Femur (tissue), 1 donor: Measurements from ENCODE around the gene STPG1.

Experiments used
- DNase-seq: peaks from one replicate; pipeline ENCODE4 v3.0.0-alpha.2; 2017

Gene STPG1

DNA sequence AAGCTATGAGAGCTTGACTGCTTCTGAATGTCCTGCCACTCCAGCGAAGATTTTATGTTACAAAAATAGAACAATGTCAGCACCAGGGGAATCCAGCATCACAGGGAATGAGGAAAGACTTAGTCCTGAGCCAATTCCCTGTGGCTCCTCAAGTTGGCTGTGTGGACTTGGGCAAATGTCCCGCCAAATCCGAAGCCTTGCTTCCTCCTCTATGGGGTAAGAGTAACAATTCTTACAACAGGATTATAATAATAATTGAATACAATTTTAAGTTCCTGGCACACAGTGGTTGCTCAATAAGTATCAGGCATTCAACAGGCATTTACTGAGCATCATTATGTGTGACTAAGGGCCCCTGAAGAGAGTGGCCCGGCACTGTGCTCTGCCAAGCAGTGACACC is 44.4 kb downstream of the STPG1 start:
- DNase-seq, result no peak

DNA sequence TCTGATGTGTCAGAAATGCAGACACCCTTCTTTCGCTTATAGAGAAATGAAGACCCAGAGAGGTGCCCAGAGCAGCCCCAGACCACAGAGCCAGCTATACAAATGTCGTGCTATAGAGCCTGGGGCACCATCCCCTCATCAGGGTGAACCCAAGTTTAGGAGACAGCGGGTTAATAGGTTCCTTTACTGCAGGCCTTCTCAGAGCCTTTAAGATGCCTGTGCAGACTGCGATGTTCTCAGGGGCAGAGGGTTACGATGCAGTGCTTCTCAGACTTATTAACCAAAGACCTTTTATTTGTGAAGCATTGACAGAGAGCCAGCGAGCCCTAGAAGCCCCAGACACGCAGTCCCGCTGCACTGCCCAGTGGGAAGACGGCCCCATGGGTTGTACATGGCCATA is 46.9 kb downstream of the STPG1 start:
- DNase-seq, result no peak

DNA sequence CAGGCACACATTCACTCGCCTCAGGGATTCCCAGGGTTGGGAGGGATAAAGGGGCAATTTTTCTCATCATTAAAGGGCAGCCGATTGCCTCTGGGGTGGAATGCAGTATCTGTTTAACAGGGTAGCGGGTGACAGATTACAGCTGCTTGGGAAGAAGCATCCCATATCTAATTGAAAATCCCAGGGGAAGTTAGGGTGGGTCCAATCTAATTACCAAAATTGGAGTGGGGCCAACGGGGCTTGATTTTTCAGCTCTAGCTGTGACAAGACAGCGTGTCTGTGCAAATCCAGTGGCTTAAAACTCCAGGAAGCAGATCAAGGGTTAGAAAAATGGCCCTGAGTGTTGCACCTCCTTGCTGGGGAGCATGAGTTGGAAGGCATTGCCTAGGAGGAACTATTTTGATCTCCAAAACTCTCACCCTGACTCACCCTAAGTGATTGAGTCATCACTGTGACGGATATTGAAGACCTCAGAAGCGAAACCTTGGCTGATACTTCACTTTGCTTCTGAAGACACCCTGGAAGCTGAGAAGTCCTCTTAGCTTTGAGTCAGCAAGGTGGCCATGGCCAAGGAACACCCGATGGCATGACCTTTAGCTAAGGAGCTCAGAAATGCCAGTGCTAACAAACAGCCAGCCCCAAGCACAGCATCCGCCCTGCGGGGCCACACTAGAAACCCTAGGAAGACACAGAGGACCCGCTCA is 48.5 kb downstream of the STPG1 start:
- no peak for DNase-seq

DNA sequence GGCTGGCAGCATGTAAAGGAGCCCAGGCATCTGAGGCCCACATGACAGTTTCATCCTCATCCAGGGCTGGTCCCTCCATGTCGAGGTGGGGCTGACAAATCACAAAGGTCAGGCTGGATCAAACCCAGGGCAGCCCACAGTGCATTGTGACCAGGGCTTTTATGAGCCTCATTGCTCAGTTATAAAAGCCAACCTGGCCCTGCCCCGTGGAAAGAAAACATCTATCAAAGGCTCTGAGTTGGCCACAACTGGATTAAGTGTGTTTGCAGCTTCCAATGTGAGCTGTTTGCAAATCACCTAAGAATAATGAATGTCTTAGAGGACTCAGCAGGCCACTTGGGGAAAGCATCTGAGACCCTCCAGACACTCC is 49.0 kb downstream of the STPG1 start:
- DNase-seq, result no peak

DNA sequence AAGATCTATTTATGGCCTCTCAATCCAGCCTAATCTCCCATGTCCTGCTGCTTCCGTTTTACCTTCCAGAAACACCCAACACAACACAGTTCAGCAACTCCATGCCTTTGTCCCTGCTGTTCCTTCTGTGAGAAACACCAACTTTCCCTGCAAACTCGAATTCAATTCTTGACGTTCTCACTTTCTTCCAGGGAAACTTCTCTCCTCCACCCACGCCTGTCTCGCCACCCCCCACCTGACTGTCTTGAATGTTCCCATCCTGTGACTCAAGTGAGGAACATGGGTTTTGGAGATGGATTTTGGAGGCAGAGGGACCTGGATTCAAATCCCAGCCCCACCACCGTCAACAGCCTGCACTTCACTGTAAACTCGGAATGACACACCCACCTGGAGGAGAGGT is 49.6 kb downstream of the STPG1 start:
- no peak for DNase-seq

DNA sequence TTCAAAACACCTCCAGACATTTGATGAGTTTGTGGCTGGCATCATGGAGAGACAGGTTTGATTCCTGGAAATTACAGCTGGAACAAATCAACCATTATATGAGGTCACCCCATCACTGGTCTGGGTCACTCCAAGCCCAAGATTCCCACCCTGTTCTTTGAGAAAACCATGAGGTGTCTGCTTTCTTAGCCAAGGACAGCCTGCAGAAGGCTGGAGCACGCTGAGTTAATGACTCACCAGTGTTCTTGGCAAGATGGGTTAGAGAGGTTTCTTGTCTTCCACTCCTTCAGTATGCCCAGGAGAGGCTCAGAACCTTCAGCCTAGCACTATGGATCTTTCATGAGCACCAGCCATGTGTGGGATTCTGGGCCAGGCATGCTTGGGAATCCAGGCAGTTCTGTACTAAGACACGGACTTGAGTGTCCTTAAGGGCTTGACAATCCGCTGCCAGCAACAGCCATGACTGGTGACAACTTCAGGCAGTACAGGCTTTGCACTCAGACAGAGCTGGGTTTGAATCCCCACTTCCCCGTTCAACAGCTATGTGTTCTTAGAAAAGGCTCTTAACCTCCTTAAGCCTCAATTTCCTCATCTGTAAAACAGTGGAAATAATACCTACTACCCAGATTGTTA is 50.5 kb downstream of the STPG1 start:
- DNase-seq, result no peak

DNA sequence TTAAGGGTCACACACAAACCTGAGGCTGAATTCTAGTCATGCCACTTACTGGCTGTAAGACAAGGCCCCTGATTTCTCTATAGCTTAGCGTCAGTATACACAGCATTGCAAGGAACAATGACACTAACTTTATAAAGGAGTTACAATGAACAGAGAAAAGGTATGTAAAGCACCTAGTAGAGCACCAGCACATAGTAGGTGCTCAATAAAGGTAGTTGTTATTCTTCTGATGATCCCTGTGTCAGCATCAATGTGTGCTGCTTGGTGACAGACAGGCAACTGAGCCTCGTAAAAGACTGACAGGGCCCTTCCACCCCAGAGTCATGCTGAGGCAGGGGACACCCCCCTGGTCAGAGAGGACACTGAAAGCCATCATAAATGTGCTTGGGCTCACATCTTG is 51.2 kb downstream of the STPG1 start:
- DNase-seq, result no peak

DNA sequence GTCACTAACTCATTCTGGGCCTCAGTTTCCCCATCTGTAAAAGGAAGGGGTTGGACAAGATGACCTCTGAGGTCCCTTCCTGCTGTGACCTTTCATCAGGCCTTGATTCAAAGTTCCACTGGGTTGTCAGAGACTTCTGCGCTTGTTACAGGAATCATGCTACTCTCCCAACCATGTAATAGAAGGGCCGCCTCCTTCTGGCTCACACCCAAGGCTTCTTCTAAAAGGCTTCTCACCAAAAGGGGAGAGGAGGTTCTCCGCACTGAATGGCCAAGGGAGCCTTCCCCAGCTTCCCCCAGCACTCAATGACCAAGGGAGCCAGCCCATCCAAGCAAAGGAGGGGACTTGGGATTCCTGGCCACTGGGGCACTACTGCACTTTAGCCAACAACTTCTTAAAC is 51.8 kb downstream of the STPG1 start:
- no peak for DNase-seq

DNA sequence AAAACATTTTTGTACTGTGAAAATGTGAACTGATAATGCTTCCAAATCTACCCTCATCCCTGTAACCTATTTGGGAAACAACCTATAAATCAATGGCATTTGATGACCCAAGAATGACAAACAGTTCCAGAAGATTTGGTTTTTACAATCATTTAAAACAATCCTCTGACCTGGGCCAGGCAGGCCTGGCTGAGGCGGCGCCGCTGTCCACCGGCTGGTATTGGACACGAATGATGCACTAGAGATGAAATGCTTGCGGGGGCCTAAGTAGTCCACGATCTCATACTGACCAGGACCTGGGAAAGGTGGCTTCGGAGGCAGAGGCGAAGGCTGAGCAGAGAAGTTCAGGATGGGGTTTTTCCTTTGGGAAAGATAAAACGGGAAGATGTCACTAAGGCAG is 52.9 kb downstream of the STPG1 start:
- no peak for DNase-seq

DNA sequence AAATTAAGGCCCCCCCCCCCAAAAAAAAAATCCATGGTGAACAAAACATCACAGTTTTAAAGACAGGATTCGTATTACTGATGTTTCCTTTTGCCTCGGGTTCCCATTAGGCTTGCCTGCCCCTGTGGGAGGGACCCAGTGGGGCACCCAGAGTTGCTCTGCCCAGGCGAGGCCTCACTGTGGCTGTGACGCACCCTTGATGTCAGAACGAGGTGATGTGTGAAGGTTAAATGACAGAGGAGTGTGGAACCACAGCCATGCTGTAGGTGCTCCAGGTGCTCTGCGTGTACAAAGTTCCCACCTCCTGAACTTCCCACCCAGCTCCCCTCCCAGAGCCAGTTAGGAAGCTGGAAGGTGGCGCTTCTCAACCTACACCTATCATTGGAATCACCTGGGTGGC is 56.5 kb downstream of the STPG1 start:
- no peak for DNase-seq

DNA sequence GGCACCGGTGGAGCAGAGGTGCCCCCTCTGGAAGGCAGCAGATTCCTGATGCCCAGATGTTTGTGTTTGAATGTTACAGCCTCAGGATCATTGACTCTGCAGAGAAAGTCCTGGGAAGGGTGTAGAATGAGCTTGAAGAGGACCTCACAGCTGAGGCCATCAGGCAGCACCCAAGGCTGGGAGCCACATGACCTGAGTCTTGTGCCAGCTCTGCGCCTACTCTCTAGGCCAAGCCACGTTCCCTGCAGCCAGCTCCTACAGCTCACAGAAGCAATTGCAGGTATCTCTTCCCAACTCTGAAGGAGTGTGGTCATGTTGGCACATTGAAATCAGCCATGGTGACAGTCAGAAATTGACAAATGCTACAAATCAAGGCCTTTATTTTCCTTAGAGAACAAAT is 58.1 kb downstream of the STPG1 start:
- DNase-seq, result no peak

DNA sequence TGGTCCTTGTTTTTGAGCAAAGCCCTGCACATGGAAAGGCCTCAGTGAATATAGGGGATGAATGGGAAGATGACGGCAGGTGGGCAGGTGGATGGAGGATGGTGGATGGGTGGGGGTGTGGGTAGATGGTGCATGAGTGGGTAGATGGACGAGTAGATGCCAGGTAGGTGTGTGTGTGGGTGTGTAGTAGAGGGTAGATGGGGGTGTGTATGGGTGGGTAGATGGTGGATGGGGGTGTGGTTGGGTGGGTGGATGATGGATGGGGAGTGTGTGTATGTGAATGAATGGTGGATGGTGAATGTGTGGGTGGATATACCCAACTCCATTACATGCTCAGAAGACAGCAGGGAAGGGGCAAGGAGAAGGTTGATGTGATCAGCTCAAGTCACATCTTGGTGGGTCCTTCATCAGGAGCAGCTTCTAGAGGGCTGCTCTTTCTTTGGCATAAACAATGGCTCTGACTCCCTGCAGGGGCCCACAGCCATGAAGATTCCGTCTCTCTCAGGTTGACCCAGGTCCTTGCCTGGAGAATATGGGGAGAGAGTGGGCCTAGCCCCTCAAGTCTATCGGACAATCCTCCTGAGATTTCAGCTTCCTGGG is 60.2 kb downstream of the STPG1 start:
- no peak for DNase-seq

DNA sequence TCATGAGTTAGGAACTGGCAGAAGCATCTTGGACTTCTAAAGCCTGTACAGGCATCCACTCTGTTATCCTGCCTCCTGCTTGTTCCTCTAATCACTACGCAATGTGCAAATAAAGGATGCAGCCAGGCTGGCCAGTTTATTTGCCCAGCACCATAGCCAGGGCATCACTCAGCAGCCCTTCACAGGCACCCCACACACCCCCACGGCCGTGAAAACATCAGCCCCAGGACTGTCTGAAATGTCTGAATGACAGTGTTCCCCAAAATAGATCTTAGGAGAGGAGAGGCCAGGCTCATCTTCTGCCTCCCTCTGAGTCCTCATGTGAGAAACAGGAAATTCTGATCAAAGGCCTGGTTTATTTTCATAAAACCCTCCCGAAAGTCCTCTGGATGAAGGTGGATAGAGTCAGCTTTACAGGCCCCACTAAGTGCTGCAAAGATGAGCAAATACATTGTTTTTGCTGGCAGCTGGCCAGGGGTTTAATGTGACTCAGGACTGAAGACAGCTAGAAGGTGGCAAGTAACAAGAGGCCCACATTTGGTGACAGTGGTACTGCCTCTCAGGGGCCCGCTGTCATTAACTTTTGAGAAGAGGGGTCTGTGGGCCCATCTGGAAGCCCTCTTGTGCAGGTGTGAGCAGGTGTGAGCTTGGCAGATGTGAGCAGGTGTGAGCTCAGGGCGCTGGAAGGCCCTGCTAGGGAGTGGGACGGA is 61.5 kb downstream of the STPG1 start:
- DNase-seq, result no peak

DNA sequence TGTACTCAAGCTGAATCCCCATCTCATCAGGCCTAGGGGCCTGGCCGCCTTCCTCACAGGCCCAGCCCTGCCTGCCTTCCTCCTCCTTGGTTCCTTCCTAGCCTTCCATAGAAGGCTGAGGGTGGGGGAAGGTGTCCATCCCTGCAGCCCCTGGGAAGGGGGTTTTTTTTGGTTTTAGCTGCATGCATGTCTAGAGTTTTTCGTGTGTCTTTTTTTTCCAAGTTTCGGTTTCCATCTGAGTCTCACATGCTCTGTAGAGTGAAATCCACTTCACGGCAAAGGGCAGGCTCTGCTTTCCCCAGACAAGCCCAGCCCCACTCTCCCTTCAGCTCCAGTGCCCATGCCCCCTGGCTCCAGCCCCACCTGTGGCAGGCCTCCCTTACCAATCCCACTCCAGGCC is 62.3 kb downstream of the STPG1 start:
- DNase-seq, result no peak

DNA sequence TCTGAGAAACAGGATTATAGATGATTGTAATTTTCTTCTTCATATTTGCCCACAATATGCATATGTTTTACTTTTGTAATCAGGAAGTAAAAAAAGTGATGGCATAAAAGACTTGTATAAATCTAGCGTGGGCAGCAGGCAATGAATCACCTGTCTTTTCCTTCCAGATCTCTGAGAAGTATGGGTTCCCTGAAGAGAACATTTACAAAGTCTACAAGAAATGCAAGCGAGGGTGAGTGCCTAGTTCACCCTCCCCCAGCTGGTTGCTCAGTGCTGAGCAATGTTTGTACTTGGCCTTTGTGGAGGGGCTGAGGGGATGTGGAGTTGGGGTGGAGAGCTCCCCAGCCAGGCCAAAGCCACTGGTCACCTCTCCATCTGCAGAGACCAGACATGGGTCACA is 63.7 kb downstream of the STPG1 start:
- DNase-seq, result no peak

DNA sequence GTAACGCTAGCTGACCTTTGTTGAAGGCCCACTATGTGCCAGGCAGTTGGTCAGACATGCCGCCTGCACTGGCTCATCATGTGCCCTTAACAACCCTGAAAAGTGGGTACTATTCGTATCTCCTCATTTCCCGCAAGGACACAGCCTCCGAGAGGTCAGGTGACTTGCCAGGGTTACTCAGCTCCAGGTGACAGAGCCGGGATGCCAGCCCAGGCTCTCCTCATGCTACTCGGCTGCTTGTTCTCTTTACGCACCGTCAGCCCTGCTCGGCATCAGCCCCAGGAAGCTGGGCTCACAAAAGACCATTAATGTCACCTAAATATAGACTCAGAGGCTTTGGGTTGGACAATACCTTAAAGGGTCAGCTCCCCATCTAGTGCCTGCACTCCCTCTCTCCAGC is 65.4 kb downstream of the STPG1 start:
- no peak for DNase-seq

DNA sequence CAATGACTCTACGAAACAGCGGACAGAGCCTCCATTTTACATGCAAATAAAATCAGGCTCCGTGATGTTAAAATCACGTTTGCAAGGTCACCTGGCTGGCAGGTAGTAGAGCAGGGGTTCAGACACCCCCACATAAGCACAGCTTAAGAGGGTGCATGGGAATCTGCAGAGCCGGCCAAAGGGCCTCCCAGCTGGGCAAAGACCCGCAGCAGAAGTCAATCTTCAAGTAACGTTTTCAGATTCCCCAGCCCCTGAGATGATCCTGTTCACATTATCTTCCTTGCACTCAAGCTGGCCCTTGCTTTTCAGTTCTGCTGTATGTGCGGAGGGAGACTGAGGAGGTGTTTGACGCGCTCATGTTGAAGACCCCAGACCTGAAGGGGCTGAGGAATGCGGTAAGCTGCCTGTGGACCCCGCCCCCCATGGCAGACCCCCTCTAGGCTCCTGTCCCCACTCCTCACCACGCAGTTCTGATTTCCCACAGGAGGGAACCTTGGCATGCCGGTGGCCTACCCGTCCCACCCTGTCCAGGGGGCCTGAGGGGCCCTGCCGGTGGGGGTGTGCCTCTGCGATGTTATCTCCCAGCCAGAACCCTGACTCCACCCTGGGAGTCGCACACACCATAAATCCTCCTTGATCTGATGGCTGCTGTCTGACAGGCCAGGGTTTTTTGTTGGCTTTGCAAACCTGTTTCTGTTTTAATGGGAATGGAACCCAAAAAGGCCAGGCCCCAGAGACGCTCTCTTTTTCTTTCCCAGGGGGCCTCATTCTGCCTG is 66.2 kb downstream of the STPG1 start:
- no peak for DNase-seq

DNA sequence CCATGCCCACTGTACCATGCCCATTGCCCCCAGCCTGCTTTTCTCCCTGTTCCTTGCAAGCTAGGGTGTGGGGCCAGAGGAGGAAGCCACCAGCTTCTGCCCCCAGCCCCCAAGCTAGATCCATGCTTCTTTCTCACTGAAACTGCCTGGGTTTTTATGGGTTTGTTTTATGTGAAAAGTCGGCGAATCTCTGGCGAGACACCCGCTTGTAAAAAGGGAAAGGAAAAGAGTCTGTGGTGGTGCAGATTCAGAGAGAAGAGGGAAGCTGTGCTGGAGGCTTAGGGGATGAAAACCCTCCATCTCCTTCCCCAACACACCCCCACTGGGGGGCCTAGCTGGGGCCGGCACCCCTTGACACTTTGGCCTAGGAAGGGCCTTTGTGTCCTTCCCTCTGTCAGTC is 68.2 kb downstream of the STPG1 start:
- DNase-seq, result no peak

DNA sequence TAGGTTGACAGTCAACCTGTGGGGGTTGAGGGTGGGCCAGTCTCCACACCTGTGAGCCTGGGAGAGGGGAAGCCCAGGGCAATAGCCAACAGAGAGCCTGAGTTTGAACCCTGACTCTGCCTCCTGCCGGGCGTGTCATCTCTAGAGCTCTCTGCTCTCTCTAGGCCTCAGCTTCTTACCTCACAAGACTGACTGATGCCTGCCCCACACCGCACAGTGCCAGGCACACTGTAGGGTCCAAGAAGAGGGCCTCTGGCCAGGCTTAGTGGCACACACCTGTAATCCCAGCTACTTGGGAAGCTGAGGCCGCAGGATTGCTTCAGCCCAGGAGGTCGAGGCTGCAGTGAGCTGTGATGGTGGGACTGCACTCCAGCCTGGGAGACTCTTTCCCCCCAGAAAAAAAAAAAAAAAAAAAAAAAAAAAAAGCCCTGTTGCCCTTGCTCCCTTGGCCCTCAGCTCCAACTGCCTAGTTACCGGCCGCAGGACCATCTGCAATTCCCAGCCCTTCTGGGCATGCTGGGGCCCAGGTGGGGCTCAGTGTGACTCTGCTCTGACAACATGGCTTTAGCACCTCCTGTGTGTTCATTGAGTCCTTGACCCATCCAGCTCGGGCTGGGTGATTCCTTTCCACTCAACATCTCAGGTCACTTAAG is 69.4 kb downstream of the STPG1 start:
- no peak for DNase-seq

DNA sequence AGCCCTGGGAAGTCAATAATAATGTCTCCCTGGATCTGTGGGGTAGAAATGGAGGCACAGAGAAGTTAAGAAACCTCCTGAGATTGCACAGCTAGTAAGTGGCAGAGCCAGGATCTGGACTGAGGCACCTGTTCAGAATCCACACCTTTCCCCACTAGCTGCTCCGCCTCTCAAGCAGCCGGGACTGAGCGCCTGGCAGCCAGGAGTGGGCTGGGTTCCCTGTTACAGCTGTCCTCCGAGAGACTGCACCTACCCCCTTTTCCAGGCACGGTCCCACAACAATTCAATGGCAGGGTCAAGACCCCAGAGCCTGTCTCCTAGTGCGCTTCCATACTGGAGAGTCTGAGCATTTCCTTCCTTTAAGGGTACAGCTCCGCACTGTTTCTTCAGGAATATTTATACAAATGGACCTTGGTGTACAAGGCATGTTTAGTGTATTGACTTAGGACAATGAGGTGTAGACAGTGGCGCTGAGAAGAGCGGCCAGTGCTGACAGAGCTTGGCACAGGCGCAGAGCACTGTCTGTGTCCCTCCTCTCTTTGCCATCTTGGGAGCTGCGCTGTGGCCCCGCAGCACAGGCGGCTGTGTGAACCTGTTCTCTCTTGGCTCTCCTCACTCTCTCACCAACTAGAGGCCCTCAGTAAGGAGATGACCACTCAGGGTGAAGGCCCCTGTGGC is 70.0 kb downstream of the STPG1 start:
- DNase-seq, result no peak

DNA sequence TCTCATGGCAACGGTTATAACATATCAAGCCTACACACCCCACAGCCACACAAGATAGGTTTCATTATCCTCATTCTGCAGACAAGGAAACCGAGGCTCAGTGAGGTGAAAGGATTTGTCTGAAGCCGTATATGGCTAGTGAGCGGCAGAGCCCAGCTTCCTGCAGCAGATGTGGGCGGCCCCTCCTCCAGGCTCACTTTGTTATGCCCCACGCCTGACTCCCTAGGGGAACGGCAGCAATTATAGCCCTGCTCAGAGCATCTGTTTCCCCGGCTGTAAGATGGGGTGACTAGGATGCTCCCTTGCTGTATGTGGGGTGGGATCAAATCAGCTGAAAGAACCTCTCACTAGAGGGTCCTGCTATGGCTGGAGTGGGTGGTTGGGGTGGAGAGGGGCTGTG is 72.3 kb downstream of the STPG1 start:
- DNase-seq, result no peak

DNA sequence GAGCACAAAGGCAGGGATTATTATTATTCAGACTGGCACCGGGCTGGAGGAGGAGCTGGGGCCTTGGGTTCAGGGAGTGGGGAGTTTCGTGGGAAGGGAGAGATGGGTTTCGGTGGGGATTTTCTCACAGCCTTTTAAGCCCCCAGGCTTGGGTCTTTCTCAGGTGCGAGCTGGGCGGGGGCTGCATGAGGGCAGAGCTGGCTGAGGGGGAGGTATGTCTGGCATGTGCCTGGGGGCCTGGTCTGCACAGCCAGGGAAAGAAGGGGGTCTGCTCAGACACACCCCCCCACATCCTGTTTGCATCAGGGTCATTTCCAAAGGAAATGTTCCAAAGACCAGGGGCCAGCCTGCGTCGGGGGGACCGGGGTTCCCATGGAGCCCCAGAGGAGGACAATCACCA is 72.8 kb downstream of the STPG1 start:
- no peak for DNase-seq
